Hepatocyte (in vitro differentiated cells): ENCODE measurements around the gene C19orf12.

Experiments used
- EZH2phosphoT487 ChIP-seq: fragments of 200-600 bp; sonication (generic); IDR thresholded peaks from one replicate; pipeline ENCODE4 v1.6.1; 2018; ENCODE audit warnings: antibody characterized with exemption, mild to moderate bottlenecking, low read depth, moderate library complexity; ENCODE audit not compliant: unreplicated experiment, severe bottlenecking
- TF ChIP-seq, protein P1 (sequence below): fragments of 200-600 bp; sonication (generic); IDR thresholded peaks from 2 replicates; pipeline ENCODE4 v1.5.1; 2016; ENCODE audit warnings: antibody characterized with exemption, mild to moderate bottlenecking; ENCODE audit not compliant: poor library complexity

DNA sequence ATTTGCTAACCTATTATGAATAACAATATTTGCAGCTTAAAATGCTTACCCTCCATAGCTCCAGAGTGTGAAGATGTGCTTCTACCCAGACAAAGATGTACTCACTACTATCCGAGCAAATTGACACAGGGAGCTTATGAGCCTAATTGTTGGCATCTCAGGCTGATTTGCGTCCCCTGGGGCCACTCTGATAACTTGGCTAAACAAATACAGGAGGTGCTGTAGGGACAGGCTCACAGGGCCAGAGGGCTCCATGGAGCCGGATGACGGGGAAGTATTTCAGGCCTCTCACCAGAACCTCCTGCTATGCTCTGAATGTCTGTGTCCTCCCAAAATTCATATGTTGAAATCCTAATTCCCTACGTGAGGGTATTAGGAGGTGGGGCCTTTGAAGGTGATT is 26.7 kb upstream of the C19orf12 start:
- TF ChIP-seq, protein P1, sequence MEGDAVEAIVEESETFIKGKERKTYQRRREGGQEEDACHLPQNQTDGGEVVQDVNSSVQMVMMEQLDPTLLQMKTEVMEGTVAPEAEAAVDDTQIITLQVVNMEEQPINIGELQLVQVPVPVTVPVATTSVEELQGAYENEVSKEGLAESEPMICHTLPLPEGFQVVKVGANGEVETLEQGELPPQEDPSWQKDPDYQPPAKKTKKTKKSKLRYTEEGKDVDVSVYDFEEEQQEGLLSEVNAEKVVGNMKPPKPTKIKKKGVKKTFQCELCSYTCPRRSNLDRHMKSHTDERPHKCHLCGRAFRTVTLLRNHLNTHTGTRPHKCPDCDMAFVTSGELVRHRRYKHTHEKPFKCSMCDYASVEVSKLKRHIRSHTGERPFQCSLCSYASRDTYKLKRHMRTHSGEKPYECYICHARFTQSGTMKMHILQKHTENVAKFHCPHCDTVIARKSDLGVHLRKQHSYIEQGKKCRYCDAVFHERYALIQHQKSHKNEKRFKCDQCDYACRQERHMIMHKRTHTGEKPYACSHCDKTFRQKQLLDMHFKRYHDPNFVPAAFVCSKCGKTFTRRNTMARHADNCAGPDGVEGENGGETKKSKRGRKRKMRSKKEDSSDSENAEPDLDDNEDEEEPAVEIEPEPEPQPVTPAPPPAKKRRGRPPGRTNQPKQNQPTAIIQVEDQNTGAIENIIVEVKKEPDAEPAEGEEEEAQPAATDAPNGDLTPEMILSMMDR: no peak
- TF ChIP-seq EZH2phosphoT487: no peak
